Mammary epithelial cell (primary cell): Measurements from ENCODE around the gene NDUFA11.

Experiments
- EZH2 ChIP-seq: IDR thresholded peaks from 2 replicates; pipeline ENCODE4 v1.6.1; 2012; ENCODE audit warnings: low read length, inconsistent platforms, borderline replicate concordance
- TF ChIP-seq, protein P1 (sequence below), 2 donors: IDR thresholded peaks in 1 of 2; conservative IDR thresholded peaks in 1 of 2; 2 replicates each; pipeline ENCODE4 v1.5.1; 2011 to 2012; ENCODE audit warnings: inconsistent platforms in 2 of 2, low read length in 2 of 2, mild to moderate bottlenecking in 2 of 2, control low read depth in 1 of 2, low read depth in 1 of 2; ENCODE audit not compliant: insufficient read depth in 1 of 2; ENCODE audit errors: extremely low read depth in 1 of 2

DNA sequence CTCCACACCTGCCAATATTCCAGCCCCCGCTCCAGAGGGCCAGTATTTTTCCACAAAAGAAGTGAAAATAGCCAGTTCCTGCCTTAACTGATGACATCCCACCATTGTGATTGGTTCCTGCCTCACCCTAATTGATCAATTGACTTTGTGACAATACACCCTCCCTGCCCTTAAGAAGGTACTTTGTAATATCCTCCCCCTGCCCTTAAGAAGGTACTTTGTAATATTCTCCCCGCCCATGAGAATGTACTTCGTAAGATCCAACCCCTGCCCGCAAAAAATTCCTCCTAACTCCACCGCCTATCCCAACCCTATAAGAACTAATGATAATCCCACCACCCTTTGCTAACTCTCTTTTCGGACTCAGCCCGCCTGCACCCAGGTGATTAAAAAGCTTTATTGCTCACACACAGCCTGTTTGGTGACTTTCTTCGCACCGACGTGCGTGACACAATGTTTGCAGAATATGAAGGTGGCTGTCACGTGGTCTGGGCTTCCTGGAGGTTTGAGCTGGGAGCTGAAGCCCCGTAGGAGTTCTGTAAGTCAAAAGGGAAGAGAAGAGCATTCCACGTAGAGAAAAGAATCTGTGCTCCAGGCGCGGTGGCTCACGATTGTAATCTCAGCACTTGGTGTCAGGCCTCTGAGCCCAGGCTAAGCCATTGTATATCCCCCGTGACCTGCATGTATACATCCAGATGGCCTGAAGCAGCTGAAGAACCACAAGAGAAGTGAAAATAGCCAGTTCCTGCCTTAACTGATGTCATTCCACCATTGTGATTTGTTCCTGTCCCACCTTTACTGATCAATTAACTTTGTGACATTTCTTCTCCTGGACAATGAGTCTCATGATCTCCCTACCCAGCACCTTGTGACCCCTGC is 46.1 kb downstream of the NDUFA11 start:
- TF ChIP-seq, protein P1, sequence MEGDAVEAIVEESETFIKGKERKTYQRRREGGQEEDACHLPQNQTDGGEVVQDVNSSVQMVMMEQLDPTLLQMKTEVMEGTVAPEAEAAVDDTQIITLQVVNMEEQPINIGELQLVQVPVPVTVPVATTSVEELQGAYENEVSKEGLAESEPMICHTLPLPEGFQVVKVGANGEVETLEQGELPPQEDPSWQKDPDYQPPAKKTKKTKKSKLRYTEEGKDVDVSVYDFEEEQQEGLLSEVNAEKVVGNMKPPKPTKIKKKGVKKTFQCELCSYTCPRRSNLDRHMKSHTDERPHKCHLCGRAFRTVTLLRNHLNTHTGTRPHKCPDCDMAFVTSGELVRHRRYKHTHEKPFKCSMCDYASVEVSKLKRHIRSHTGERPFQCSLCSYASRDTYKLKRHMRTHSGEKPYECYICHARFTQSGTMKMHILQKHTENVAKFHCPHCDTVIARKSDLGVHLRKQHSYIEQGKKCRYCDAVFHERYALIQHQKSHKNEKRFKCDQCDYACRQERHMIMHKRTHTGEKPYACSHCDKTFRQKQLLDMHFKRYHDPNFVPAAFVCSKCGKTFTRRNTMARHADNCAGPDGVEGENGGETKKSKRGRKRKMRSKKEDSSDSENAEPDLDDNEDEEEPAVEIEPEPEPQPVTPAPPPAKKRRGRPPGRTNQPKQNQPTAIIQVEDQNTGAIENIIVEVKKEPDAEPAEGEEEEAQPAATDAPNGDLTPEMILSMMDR (conservative IDR thresholded peaks at IDR 0.05 in 1 of 2, IDR thresholded peaks at IDR 0.05 in 1 of 2; ENCODE audit: extremely low read depth in 1 of 2, insufficient read depth in 1 of 2, low read depth in 1 of 2, low read length in 2 of 2): no peak
- no peak for TF ChIP-seq EZH2
